ENCODE measurements around the gene ITGA4. TPM values are rescaled to one million over a fixed set of nuclear protein-coding genes. Genes with fewer than 3 reads are reported as not detected.
A peak's percentile ranks its signal among the peaks of the same experiment; 100 is the strongest.
"Not testable (repeated sequence)": the region's sequence is repeated elsewhere in the genome, so short reads cannot be mapped to it uniquely, and the experiment has no call there.

The ITGA4 gene
- total and polyA plus RNA-seq, 8 donors = 19.9 to 26.5 (median 24.4) TPM

- no peaks in the 10 kb centered on the region for H3K36me3 ChIP-seq
- no peak overlapping the region for H3K4me3 ChIP-seq
- DNase-seq (no peak), ATAC-seq (no peak)
- TF ChIP-seq, protein P1, sequence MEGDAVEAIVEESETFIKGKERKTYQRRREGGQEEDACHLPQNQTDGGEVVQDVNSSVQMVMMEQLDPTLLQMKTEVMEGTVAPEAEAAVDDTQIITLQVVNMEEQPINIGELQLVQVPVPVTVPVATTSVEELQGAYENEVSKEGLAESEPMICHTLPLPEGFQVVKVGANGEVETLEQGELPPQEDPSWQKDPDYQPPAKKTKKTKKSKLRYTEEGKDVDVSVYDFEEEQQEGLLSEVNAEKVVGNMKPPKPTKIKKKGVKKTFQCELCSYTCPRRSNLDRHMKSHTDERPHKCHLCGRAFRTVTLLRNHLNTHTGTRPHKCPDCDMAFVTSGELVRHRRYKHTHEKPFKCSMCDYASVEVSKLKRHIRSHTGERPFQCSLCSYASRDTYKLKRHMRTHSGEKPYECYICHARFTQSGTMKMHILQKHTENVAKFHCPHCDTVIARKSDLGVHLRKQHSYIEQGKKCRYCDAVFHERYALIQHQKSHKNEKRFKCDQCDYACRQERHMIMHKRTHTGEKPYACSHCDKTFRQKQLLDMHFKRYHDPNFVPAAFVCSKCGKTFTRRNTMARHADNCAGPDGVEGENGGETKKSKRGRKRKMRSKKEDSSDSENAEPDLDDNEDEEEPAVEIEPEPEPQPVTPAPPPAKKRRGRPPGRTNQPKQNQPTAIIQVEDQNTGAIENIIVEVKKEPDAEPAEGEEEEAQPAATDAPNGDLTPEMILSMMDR (IDR thresholded peaks at IDR 0.05) = no peak
- H3K27me3 ChIP-seq = no peaks in the 10 kb centered on the region
- H3K9me3 ChIP-seq = no peaks in the 10 kb centered on the region
- intact Hi-C loops (cut with DNase I) = no loop called here
- H3K4me1 ChIP-seq = no peaks in the 10 kb centered on the region
- H3K27ac ChIP-seq = no peak overlapping the region
Measured at GRCh38 chr2:181444654-181445053, 12.5 kb upstream of the ITGA4 start.

DNA sequence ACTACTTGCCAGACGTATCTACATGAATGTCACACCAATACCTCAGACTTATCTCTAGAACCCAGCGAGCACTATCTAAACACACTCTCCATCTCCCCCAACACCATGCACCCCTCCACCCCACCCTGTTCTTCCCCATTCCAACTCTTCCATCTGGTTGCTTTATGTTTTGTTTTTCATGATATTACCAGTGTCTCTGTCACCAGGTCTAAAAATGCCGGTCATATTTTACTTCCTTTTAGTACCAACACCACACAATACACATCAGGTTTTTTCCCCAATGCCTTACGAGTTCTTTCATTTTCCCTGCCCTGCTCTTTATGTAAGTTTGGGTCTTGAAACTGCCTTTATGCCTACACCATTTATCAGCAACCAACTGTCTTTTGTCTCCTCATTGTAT is 10.2 kb upstream of the ITGA4 start:
- TF ChIP-seq, protein P1 (IDR thresholded peaks at IDR 0.05) = no peak
- Histone ChIP-seq H3K36me3 (no peaks in the 10 kb centered on the region), H3K9me3 (no peaks in the 10 kb centered on the region), H3K27ac (no peak overlapping the region), H3K27me3 (no peaks in the 10 kb centered on the region), H3K4me1 (no peaks in the 10 kb centered on the region), H3K4me3 (no peak overlapping the region)
- ATAC-seq (no peak), DNase-seq (no peak)
- intact Hi-C loops (cut with DNase I) = no loop called here

DNA sequence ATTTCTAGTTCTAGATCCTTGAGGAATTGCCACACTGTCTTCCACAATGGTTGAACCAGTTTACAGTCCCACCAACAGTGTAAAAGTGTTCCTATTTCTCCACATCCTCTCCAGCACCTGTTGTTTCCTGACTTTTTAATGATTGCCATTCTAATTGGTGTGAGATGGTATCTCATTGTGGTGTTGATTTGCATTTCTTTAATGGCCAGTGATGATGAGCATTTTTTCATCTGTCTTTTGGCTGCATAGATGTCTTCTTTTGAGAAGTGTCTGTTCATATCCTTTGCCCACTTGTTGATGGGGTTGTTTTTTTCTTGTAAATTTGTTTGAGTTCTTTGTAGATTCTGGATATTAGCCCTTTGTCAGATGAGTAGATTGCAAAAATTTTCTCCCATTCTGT is 7.9 kb upstream of the ITGA4 start:
- H3K9me3 ChIP-seq; H3K27me3 ChIP-seq; intact Hi-C loops (cut with DNase I); DNase-seq; H3K4me1 ChIP-seq; ATAC-seq; H3K27ac ChIP-seq; H3K36me3 ChIP-seq; H3K4me3 ChIP-seq: not testable (repeated sequence)

DNA sequence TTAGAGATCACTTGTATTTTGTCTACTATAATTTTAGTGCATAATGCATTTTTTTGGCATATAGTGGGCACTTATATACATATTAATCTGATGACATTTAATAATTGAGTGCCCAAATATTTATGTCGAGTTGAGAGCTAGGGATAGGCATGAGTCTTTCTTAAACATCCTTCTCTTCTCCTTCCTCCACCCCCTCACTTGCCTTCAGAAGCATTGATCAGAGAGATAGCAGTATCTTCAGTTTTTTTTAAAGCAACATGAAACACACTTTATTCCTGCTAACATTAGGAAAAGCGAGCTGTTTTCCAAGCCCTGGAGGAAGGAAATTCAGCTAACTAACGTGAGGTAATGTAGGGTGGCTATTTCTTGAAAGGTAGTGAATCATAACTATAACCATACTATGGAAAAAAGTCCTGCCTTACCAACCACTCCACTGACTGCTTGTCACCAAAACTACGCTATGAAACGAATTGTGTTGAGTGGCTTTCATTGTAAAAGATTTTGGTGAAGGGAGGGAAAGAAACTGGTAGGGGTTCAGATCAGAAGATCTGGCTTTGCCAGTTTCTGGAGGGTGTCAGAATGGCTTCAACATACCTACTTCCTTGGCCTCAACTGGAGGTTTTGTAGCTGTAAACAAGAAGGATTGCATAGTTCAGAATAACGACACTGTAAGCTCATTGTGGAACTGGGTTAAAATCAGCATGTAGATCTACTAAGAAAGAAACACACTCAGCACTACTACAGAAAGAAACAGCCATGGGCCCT is 2.3 kb upstream of the ITGA4 start:
- TF ChIP-seq, protein P1 (IDR thresholded peaks at IDR 0.05) = no peak
- no peaks in the 10 kb centered on the region for H3K36me3 ChIP-seq
- peaks cover 4 to 25% of the 10 kb centered on the region in 2 donors for H3K27me3 ChIP-seq
- H3K9me3 ChIP-seq = no peaks in the 10 kb centered on the region
- ATAC-seq = no peak
- H3K4me1 ChIP-seq = peaks cover 6 to 37% of the 10 kb centered on the region in 2 donors
- no peak overlapping the region for H3K4me3 ChIP-seq
- no peak overlapping the region for H3K27ac ChIP-seq
- no peak for DNase-seq
- intact Hi-C loops (cut with DNase I) = loop anchor here in 1 of 2 donors (10.0 kb wide), 1 partner anchor 350 kb away; no protein-coding TSS in a partner anchor

- Histone ChIP-seq H3K4me3 (peak overlapping the region; percentile 45 to 62), H3K9me3 (no peaks in the 10 kb centered on the region), H3K27me3 (peaks cover 4 to 25% of the 10 kb centered on the region in 2 donors), H3K4me1 (peaks cover 6 to 53% of the 10 kb centered on the region in 2 donors), H3K36me3 (no peaks in the 10 kb centered on the region), H3K27ac (peak overlapping the region; percentile 70 to 87)
- ATAC-seq = peak; percentile 81
- intact Hi-C loops (cut with DNase I) = loop anchor here in 1 of 2 donors (10.0 kb wide), 1 partner anchor 352 kb away; no protein-coding TSS in a partner anchor
- DNase-seq = peak in 3 of 4 donors; percentile 23 to 90 (median 76)
- TF ChIP-seq, protein P1 (IDR thresholded peaks at IDR 0.05) = no peak
Measured at GRCh38 chr2:181456660-181457120, 496 bp upstream of the ITGA4 start.
